ENCODE results near the gene SRPRB.

DNA sequence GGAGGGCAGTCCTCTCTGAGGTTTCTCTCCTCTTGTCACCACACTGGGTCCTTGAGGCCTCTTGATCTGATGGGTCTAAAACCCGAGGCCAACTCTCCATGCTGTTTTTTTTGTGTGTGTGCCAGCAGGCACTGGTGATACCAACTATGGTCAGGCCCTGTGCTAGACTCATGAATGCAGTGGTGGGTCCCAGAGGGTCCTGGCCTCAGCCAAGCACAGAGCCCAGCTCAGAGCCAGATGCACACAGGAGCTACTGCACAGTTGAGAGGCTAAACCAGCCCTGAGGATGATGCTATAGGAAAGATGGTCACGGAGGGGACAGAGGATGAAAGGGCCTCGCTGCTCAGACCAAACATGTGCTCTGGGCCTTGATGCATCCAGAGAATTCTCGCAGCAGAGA, 56.5 kb downstream of the SRPRB start:
- TF ChIP-seq, protein P1, sequence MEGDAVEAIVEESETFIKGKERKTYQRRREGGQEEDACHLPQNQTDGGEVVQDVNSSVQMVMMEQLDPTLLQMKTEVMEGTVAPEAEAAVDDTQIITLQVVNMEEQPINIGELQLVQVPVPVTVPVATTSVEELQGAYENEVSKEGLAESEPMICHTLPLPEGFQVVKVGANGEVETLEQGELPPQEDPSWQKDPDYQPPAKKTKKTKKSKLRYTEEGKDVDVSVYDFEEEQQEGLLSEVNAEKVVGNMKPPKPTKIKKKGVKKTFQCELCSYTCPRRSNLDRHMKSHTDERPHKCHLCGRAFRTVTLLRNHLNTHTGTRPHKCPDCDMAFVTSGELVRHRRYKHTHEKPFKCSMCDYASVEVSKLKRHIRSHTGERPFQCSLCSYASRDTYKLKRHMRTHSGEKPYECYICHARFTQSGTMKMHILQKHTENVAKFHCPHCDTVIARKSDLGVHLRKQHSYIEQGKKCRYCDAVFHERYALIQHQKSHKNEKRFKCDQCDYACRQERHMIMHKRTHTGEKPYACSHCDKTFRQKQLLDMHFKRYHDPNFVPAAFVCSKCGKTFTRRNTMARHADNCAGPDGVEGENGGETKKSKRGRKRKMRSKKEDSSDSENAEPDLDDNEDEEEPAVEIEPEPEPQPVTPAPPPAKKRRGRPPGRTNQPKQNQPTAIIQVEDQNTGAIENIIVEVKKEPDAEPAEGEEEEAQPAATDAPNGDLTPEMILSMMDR (IDR thresholded peaks at IDR 0.05), result no peak
- TF ChIP-seq POLR2AphosphoS5 (IDR thresholded peaks at IDR 0.05; ENCODE audit: low read depth, low read length), result no peak

Measured in Panc1 (cell line).